HFFc6 (cell line): ENCODE data around the gene CDHR4. TPM values are rescaled to one million over a fixed set of nuclear protein-coding genes. Genes with fewer than 3 reads are reported as not detected.

Experiments used
- DNase-seq: peaks from one replicate; pipeline ENCODE4 v3.0.0-alpha.2; 2018
- H3K27ac Mint-ChIP-seq: 2 replicates; pipeline ENCODE4 v1.8.0; 2020; ENCODE audit warnings: mild to moderate bottlenecking, mixed read lengths
- H3K27me3 Mint-ChIP-seq: 2 replicates; pipeline ENCODE4 v1.8.0; 2021; ENCODE audit warnings: mild to moderate bottlenecking, moderate library complexity, mixed read lengths; ENCODE audit not compliant: insufficient read depth
- H3K36me3 Mint-ChIP-seq: 2 replicates; pipeline ENCODE4 v1.8.0; 2021; ENCODE audit warnings: low read depth, mixed read lengths
- H3K4me1 Mint-ChIP-seq: 2 replicates; pipeline ENCODE4 v1.8.0; 2020; ENCODE audit warnings: low read depth, mixed read lengths
- H3K4me3 Mint-ChIP-seq: 2 replicates; pipeline ENCODE4 v1.8.0; 2020; ENCODE audit warnings: mild to moderate bottlenecking, moderate library complexity, mixed read lengths
- H3K9me3 Mint-ChIP-seq: 2 replicates; pipeline ENCODE4 v1.8.0; 2020; ENCODE audit warnings: mild to moderate bottlenecking, mixed read lengths
- total RNA-seq, 6 experiments: library from RNA; stranded (reverse); fragmentation: NEBNext Ultra II Directional; extraction: Animal tissue kit (Norgen Biotek cat#: 25700); gene quantifications; 2 replicates in 1 of 6; 3 replicates in 5 of 6; pipeline ENCODE4 v1.2.3, GENCODE V29; 2021
- TF ChIP-seq, protein P1 (sequence below): fragments of 200-600 bp; sonication (generic); IDR thresholded peaks from 2 replicates; pipeline ENCODE4 v1.5.0; 2021; ENCODE audit warnings: antibody characterized with exemption, mild to moderate bottlenecking

CDHR4 gene
- total RNA-seq, 6 experiments from 2014 or later: 0.17 to 0.18 TPM; not detected in 4

DNA sequence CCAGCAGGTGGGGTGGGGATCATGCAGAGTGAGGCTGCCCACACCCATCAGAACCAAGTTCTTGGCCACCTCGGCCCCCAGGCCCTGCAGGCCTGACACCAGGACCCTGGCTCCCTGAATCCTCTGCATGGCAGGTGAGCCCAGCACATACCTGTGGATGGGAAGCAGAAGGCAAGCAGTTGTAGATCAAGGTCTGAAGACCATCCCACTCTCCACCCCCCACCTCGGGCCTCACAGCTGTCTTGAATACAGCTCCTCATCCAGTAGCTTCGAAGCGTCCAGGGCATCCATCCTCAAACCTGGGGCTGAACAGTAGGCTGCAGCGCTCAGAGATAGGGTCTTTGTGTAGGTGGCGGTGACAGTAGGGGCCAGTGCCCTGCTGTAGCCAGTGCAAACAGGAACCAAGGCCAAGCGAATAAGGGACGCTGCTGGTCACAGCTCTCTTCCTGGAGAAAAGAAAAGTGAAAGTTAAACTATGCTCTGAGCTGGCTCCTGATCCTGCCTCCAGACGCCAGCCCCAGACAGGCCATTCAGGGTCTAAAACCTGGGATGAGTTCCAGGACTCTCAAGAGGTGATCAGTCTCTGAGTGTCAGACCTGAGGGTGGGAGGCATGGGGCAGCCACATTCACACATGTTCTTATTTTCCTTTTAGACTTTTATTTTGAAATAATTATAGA, 14.0 kb upstream of the CDHR4 start, which contains the start of gene UBA7:
Gene UBA7, minus strand, starts transcription at position 457 of the 678 bp plus-strand sequence. Its CDS starts 166 bp downstream, at position 291.
- DNase-seq: peak; percentile 38
- Mint-ChIP-seq H3K9me3 (no peaks in the 10 kb centered on the region), H3K27me3 (no peaks in the 10 kb centered on the region; the same call in none of the 2 replicates), H3K36me3 (no peaks in the 10 kb centered on the region; the same call in 1 of the 2 replicates), H3K27ac (peak within 1 kb of the TSS; percentile 88), H3K4me1 (peaks cover 24% of the 10 kb centered on the region), H3K4me3 (peak within 1 kb of the TSS; percentile 92)
- TF ChIP-seq, protein P1, sequence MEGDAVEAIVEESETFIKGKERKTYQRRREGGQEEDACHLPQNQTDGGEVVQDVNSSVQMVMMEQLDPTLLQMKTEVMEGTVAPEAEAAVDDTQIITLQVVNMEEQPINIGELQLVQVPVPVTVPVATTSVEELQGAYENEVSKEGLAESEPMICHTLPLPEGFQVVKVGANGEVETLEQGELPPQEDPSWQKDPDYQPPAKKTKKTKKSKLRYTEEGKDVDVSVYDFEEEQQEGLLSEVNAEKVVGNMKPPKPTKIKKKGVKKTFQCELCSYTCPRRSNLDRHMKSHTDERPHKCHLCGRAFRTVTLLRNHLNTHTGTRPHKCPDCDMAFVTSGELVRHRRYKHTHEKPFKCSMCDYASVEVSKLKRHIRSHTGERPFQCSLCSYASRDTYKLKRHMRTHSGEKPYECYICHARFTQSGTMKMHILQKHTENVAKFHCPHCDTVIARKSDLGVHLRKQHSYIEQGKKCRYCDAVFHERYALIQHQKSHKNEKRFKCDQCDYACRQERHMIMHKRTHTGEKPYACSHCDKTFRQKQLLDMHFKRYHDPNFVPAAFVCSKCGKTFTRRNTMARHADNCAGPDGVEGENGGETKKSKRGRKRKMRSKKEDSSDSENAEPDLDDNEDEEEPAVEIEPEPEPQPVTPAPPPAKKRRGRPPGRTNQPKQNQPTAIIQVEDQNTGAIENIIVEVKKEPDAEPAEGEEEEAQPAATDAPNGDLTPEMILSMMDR: no peak

DNA sequence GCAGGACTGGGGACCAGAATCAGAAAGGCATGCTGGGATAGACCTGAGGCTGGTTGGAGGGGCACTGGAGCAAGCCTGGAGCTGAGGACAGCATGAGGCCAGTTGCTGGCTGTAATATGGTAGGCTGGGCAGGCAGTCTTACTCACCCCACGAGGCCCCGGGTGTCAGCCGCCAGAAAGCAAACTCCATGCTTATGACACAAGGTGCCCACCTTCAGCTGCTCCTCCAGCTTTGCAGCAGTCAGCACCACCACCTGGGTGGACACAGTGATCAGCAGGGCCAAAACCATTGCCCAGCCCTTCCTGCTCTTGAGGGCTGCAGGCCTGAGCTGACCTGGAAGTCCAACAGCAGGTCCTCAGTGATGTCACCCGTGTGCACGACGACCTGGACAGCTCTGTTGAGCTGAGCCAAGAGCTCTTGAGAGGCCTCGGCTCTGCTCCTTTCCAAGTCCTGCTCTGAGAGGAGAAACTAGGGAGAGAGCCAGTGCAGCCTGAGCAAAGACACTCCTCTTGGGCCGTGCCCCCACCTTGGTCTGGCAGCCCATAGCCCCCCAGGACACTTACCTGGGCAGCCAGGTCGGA, 13.3 kb upstream of the CDHR4 start:
- TF ChIP-seq, protein P1: no peak
- no peaks in the 10 kb centered on the region; the same call in none of the 2 replicates for H3K27me3 Mint-ChIP-seq
- H3K36me3 Mint-ChIP-seq: no peaks in the 10 kb centered on the region; the same call in 1 of the 2 replicates
- peak overlapping the region; percentile 92 for H3K4me3 Mint-ChIP-seq
- DNase-seq: no peak
- no peaks in the 10 kb centered on the region for H3K9me3 Mint-ChIP-seq
- peaks cover 24% of the 10 kb centered on the region for H3K4me1 Mint-ChIP-seq
- H3K27ac Mint-ChIP-seq: peak overlapping the region; percentile 88

DNA sequence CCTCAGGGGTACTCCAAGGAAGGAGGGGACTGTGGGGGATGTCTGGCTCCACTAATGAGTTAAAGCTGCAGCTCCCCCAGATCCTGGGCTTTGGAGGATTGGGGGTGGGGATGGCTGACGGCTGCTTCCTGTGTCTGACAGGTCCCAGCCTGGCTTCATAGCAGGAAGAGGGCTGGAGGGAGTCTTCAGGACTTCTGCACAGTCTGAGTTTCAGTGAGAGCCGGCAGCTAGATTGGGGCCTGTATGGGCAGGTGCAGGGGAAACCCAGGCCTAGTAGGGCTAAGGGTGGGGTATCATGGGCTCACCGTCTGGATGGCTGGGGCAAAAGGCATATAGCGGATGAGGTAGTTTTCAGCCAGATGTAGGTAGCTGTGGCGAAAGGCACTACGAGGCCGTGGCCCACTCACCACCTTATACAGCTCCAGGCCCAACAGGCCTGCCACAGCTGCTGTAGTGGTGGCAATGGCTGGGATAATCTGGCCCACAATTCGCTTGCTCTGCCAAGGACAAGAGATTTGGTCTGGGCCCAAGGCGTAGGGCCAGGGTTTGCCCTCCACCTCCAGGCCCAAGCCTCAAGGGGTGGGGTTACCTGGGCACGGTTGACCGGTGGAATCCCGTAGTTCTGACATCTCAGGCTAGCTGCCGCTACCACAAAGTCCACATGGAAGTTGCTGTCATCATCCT, 7.9 kb upstream of the CDHR4 start:
- DNase-seq: no peak
- Mint-ChIP-seq H3K36me3 (no peaks in the 10 kb centered on the region; the same call in 1 of the 2 replicates), H3K9me3 (no peaks in the 10 kb centered on the region), H3K4me1 (peaks cover 24% of the 10 kb centered on the region), H3K4me3 (no peak overlapping the region), H3K27ac (no peak overlapping the region), H3K27me3 (no peaks in the 10 kb centered on the region; the same call in none of the 2 replicates)
- TF ChIP-seq, protein P1: no peak

DNA sequence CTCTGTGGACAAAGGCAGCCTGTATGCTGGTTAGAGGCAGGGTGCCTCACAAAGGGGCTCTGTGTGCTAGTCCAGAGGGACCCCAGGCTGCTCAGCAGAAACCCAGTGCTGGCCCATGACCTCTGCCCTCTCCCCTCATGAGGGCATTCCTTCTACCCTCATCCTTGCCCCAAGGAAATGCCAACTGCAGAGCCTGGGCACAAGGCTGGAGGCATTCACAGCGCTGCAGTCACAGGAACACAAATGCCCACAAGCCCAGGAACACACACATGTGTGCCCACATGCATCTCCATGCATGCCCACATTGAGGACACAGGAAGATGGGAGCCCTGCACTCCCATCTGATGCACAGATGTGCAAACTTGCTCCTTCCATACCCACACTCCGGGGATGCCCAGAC, 7.2 kb upstream of the CDHR4 start:
- H3K9me3 Mint-ChIP-seq: no peaks in the 10 kb centered on the region
- H3K4me1 Mint-ChIP-seq: peaks cover 27% of the 10 kb centered on the region
- no peak for DNase-seq
- H3K36me3 Mint-ChIP-seq: no peaks in the 10 kb centered on the region
- no peak overlapping the region for H3K4me3 Mint-ChIP-seq
- H3K27me3 Mint-ChIP-seq: no peaks in the 10 kb centered on the region; the same call in none of the 2 replicates
- no peak overlapping the region for H3K27ac Mint-ChIP-seq
- TF ChIP-seq, protein P1: no peak

DNA sequence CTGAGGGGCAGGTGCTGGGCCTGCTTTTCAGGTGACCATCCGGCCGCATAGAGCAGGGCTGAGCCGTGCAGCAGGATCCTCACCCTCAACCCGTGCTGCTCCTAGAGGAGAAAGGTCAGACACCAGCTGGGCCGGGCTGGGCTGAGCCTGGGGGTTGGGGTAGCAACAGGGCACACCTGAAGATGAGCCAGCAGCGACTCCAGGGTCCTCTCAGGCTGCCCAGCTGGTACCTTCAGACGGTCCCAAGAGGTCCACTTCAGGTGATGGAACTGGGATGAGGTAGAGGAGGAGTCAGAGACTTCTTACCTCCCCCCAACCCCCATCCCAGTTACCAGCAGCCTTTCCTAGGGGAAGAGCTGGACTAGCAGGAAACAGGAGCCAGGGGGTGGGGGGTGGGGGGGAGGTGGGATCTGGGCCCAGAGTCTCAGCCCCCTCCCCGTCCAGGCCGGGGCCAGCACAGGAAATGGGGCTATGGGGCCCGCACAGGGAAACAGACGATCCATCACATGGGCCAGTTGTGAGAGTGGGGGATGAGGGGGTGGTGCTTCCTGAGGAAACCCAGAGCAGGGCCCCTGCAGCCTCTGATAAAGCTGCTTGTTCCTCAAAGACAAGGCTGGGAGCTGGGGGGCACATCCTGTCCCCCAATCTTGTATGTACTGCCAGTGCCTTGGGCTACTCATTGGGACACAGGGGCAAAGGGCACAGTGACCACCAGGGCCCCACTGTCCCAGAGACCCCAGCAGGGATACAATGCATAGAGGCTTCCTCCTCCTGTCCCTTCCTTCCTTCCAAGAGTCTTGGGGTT, 6.4 kb upstream of the CDHR4 start:
- Mint-ChIP-seq H3K4me1 (peaks cover 27% of the 10 kb centered on the region), H3K36me3 (no peaks in the 10 kb centered on the region), H3K27ac (no peak overlapping the region), H3K27me3 (no peaks in the 10 kb centered on the region; the same call in none of the 2 replicates), H3K4me3 (no peak overlapping the region), H3K9me3 (no peaks in the 10 kb centered on the region)
- TF ChIP-seq, protein P1: no peak
- no peak for DNase-seq
